ENCODE results near the gene NME1.
"Not testable (repeated sequence)": the region's sequence is repeated elsewhere in the genome, so short reads cannot be mapped to it uniquely, and the experiment has no call there.

NME1 gene

DNA sequence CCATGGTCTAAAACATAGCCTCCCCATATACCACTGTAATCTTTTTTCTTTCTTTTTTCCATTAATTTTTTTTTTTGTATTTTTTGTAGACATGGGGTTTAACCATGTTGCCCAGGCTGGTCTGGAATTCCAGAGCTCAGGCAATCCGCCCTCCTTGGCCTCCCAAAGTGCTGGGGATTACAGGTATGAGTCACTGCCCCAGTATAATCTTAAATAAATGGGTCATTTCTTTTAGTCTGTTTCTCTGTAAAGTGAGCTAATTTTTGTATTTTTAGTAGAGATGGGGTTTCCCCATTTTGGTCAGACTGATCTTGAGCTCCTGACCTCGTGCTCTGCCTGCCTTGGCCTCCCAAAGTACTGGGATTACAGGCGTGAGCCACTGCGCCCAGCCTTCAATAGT lies 5.7 kb upstream of the NME1 start:
- DNase-seq (ENCODE audit: low read depth), result no peak

DNA sequence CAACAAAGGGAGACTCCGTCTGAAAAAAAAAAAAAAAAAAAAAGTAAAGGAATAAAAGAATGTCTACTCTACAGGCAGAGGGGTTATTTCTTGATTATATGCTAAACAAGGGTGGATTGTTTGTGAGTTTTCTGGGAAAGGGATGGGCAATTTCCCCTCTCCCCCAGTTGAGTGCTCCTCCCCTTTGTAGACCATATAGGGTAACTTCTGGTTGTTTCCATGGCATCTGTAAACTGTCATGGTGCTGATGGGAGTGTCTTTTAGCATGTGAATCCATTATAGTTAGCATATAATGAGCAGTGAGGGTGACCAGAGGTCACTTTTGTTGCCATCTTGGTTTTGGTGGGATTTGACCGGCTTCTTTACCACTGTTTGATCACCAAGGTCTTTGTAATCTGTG lies 4.2 kb upstream of the NME1 start:
- no peak for DNase-seq (ENCODE audit: low read depth)

DNA sequence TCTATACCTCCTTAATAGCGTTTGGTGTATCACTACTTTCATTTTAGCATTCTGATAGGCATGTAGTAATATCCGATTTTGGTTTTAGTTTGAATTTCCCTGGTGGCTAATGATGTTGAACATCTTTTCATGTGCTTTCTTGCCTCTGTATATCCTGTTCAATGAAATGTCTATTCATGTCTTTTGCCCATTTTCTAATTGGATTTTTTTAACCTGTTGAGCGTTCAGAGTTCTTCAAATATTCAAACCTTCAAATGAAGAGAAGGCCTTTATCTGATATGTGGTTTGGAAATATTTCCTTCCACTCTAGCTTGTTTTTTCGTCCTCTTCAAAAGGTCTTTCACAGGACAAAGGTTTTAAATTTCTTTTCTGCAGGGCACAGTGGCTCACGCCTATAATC lies 2.4 kb upstream of the NME1 start:
- no peak for DNase-seq (ENCODE audit: low read depth)

DNA sequence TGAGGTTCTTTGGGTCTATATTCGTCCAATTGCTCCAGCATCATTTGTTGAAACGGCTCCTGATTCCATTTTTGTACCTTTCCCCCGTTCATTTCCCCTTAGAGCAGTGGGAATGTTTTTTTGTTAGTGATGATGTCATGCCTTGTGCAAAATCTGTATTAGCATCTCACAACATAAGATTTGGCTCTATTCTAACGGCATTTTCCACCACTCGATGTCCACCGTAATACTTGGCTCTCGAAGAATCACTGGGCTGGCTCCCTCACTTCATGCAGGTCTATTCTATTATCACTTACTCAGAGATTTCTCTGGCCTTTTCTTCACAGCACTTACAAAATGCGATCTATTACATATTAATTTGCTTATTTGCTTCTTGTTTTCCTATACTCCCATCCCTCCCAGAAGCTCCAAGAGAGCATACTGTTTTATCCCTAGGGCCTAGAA lies 571 bp upstream of the NME1 start:
- DNase-seq (ENCODE audit: low read depth), result no peak

DNA sequence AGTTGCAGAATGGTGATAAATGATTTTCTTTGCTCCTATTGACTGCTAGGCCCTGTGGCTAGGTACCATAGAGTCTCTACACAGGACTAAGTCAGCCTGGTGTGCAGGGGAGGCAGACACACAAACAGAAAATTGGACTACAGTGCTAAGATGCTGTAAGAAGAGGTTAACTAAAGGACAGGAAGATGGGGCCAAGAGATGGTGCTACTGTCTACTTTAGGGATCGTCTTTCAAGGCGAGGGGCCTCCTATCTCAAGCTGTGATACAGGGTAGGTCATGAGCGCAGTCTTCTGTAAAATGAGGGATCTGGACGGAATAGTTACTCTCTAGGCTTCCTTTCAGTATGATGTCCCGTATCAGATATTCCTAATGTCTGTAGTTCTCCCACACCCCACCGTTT lies 817 bp downstream of the NME1 start:
- DNase-seq (ENCODE audit: low read depth), result no peak

DNA sequence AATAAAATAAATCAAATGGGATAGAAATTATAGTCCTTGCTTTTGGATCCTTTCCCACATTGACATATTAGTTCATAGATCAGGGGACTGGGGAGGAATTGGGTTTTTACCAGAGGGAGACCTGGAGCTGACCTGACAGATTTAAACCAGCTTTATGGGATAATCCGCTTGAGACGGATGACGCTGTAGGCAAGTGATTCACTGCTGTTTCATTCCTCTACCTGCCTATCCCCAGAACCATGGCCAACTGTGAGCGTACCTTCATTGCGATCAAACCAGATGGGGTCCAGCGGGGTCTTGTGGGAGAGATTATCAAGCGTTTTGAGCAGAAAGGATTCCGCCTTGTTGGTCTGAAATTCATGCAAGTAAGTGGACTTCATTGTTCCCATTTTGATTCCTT lies 2.1 kb downstream of the NME1 start:
- no peak for DNase-seq (ENCODE audit: low read depth)

DNA sequence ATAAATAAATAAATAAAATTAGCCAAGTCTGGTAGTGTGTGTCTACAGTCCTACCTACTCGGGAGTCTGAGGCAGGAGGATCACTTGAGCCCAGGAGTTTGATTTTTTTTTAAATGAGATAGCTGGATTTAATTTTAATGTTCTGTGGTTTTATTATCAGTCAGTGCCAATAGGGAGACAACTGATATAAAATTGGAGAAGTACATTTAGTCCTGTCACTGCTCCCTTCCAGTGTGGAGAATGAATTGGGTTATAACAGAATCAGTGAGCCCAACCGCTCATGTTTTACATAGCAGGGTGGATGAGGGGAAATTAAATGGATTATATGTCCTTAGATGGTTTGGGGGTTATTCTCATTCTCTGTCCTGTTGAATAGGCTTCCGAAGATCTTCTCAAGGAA lies 6.2 kb downstream of the NME1 start:
- no peak for DNase-seq (ENCODE audit: low read depth)

DNA sequence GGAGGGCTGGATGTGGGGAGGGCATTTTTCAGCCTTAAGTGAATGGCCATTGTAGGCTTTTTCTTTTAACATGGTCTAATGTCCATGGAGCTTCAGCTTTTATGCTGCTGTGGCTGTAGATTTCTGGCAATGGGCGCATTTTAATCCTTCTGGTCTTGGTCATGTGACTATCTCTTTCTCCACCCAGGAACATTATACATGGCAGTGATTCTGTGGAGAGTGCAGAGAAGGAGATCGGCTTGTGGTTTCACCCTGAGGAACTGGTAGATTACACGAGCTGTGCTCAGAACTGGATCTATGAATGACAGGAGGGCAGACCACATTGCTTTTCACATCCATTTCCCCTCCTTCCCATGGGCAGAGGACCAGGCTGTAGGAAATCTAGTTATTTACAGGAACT lies 8.2 kb downstream of the NME1 start:
- no peak for DNase-seq (ENCODE audit: low read depth)

DNA sequence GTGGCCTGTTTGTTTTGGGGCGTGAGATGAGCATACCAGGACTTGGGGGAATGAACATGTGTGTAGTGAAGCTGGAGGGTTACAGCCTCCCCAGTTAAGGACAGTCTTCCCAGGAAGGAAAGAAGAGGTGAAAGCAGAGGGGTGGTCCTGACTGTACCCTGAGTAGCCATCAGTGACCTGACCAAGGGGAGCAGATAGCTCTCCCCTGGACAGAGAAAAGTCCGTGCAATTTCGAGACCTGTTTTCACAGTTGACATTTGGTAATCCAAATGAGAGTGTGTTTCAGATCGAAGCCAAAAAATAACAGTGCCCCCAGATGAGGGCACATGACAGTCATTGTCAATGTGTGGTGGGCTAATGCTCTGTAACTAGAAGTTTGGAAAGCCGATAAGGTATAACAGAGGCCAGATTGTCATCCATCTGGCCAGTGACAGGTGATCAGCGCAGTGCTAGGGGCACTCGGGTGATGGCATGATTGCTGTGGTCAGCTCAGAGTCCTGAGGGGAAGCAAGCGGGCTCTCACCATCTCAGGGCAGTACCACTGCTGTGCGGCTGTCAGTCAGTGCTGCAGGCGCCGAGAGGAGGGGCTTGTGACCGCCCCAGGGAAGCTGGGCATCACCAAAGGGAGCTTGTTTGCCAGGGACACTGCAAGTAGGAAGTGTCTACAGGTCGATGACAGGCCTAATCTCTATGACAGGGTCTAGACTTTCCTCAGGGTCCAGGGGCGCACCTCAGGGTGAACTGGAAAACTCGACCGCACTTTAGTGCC lies 11.7 kb downstream of the NME1 start:
- no peak for DNase-seq (ENCODE audit: low read depth)

DNA sequence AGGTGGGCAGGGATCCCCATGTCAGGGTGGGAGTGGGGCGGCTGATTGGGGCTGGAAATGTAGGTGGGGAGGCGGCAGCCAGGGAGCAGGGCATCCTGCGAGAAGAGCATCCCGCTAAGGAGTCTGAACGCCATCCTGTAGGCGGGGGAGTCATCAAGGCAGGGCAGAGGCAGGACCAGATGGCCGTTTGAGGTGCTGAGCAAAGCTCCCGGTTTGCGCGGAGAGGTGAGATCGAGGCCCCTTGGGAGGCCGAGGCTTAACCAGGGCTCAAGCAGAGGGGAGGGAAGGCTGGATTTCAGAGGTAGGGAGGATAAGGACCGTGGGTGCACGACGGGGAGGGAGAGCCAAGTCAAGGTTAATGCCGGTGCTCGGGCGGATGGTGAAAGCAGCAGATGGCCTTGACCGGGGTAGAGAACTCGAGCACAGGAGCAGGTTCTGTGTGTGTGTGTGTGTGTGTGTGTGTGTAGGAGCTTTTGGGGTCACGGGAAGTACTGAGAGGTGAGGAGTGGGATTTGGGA lies 12.4 kb downstream of the NME1 start:
- no peak for DNase-seq (ENCODE audit: low read depth)

DNA sequence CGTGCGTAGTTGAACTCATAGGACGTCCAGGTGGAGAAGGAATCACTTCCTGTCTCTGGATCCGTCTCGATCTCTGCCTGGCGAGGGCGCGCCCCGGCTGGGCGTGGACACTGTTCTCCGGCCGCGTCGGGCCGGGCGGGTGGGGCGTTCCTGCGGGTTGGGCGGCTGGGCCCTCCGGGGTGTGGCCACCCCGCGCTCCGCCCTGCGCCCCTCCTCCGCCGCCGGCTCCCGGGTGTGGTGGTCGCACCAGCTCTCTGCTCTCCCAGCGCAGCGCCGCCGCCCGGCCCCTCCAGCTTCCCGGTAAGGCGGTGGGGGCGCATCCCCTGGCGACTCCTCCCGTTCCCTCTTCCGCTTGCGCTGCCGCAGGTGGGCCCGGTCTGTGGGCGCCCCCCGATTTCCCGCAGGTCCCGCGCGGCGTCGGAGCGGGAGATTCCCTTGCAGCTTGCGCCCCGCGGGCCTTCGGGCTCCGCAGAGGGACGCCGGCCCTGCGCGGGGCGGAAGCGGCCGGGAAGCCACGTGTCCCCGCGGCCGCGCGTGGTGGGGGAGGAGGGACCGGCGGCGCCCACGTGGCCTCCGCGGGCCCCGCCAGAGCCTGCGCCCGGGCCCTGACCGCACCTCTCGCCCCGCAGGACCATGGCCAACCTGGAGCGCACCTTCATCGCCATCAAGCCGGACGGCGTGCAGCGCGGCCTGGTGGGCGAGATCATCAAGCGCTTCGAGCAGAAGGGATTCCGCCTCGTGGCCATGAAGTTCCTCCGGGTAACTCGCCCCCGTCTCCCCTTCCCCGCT lies 13.0 kb downstream of the NME1 start, which contains the start of gene NME2:
Gene NME2 (plus strand): TSS at position 214 of the 789 bp plus-strand sequence. CDS start 420 bp downstream, at position 634.
- DNase-seq (ENCODE audit: low read depth), result no peak

DNA sequence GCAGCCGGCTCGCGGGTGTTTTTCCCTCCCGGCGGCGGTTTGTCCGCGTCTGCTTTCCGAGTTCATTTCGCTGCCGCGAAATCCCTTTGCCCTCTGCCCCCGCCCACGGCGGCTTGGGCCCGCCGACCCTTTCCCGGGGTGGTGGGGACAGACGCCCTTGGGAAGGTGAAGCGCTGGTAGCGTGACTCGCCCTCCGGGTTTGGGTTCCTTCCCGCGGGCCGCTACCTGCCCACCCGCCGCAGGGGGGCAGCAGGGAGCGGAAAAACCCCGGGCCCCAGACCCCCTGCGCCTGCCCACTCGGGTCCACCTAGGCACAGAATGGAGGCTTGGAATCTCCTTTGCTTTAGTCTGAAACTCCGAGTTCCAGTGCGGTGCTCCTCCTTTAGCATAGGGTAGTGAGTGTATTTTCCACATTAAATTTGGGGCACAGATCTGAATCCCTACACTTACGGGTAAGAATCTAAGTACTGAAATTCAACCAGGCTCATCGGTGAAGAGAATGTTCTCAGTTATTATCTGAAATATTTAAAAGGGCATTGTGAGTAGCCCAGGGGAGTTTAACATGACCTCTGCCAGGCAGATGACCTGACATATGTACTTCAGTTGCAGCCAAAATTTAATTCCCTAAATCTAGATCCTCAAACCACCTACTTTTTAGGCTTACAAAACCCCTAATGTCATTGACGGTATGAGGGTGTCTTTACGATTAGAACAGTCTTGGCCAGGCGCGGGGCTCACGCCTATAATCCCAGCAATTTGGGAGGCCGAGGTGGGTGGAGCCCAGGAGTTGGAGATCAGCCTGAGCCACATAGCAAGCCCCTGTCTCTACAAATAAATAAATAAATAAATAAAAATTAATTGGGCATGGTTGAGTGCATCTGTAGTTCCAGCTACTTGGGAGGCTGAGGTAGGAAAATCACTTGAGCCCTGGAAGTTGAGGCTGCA lies 13.9 kb downstream of the NME1 start:
- DNase-seq (ENCODE audit: low read depth), result no peak

DNA sequence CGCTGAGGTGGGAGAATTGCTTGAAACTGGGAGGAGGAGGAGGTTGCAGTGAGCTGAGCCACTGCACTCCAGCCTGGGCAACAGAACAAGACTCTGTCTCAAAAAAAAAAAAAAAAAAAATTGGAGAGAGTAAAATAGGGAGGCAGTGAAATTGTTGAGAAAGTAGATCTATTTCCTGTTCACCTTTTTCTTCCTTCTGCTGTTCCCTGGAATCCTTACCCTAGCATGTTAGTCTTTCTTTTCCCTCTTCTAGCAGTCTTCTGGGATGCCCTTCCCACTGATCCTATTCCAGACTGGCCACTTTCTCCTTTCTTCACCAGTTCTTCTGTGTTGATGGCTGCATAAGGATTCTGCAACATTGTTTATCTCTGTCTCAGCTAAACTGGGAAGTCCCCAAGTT lies 16.0 kb downstream of the NME1 start:
- no peak for DNase-seq (ENCODE audit: low read depth)

DNA sequence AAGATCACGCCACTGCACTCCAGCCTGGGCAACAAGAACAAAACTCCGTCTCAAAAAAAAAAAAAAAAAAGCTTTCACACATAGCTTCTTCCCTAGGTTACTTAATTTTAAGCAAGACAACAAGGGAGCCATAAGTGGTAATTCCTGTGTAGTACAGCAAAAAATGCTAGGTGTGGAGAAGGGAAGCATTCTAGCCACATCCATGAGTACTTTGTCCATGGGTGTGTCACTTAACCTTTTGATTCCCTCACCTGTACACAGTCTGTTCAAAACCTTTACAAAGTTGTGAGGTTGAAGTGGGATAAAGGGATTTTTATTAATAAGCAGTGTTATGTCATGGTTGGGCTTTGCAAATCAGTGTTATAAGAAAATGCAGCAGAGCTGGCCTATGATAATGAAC lies 17.4 kb downstream of the NME1 start:
- DNase-seq (ENCODE audit: low read depth), result no peak

DNA sequence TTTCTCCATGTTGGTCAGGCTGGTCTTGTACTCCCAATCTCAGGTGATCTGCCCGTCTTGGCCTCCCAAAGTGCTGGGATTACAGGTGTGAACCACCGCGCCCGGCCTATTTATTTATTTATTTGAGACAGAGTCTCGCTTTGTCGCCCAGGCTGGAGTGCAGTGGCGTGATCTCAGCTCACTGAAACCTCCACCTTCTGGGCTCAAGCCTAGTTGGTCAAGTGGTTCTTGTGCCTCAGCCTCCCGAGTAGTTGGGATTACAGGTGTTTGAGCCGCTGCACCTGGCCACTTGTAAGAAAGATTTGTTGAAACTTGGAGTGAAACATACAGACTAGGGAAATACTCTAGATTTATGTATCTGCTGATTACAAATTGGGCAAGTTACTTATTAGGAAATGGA lies 18.7 kb downstream of the NME1 start:
- DNase-seq (ENCODE audit: low read depth), result not testable (repeated sequence)

DNA sequence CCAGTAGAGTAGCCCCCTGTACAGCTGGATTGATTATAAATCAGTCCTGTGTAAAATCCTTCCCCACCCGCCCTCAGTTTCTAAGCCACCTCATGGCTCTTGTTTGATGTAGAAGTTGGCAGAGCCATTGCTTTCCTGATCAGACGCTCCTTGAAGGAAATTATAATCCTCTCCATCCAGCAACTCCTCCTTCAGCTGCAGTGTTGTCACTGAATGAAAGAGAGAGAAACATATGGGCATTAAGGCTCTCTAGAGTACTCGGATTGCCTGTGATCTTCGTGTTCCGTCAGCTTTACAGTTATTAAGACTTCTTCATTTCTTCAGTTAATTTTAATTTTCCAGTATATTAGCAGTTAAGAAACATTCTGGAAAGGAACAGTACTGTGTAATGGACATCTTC lies 27.1 kb downstream of the NME1 start:
- DNase-seq (ENCODE audit: low read depth), result no peak

DNA sequence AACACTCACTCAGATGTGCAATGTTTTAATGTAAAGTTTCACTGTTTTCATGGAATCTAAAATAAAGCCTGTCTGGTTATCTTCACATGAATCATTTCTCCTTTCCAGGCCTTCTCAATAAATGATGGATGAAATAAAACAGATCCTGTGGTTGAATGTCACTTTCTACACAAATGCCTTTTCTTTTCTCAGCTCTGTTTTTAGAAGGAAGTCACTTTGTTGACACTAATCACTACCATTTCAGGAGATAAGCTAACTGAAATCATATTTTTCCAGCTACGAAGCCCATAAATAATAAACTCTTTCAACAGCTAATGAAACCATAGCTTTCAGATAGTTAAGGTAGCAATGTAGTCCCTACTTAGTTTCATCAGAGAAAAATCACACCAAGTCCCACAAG lies 30.8 kb downstream of the NME1 start:
- DNase-seq (ENCODE audit: low read depth), result no peak

DNA sequence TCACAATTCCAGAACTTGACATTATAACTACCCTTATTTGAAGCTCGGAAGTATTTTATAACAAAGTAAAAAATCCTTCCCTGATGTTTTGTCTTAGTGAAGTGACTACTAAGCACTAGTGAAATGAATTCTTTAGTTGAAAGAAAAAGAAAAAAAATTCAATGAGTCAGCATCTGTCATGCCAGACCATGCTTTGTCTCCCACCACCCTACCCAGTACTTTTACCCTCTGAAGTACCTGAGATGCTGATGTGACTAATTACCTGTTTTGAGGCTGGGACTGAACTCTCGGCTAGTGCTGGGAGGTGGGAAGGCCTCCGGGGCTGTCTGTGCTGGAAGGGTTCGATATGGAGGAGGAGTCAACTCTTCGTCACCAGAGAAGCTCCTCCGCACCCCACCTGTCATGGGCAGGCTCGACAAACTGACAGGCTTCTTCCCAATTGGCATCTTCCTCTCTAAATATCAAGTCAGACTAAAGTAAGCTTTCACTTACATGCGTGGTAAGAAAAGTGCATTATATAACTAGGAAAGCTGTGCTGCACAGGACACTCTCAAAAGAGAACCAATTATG lies 32.5 kb downstream of the NME1 start:
- DNase-seq (ENCODE audit: low read depth), result no peak

DNA sequence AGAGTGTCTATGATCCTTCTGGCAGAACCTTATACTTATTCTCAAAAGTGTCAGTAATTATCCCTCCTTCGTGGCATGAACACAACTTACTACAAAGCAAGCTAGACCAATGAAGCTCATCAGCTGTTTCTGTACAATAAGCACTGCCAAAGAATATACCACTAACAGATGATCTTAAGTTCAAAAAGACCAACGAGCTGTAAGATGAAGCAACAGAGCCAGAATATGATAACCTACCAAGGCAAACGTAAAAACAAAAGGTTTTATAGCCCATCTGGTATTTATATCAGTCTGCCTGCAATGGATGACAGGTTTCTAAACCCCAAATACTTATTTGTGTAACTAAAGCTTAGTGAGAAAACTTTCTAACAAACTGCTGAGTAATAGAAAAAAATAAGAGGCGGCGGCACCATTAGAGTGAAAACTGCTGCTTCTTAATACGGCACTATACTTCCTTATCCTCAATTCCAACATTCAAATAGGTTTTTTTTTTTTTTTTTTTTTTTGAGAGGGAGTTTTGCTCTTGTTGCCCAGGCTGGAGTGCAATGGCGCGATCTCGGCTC lies 35.0 kb downstream of the NME1 start:
- no peak for DNase-seq (ENCODE audit: low read depth)

DNA sequence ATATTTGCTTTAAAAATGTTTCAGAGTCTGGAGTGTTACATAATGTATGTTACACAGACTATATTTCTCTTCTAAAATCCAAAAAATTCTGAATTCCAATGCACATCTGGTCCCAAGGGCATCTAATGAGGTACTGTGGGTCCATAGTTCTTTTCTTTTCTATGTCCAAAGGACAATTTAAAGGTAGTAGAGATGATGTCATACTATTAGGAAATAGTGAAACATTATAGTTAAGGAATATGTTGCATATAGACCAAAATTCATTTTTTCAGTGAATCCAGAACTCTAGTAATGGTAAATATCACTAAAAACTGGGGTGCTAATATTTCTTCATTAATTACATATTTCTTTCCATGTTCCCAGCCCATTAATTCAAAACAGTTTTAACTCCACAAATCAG lies 35.8 kb downstream of the NME1 start:
- no peak for DNase-seq (ENCODE audit: low read depth)

DNA sequence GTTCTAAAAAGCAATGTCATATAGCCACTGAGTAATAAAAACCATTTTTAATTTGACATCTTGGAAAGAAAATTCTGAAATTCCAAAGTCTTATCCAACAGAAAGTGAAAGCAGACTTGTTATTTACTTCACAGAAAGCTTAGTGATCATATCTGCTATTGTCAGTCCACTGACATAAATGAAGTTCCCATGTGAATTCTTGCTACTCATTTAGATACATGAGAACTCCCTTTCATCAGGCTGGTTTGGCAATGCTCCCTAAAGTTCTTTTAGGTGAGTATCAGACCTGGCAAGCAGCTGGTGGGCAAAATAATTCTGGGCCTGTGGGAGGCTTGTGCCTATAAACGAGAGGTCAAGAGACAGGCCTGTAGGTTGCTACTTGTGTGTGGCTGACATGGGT lies 36.3 kb downstream of the NME1 start:
- DNase-seq (ENCODE audit: low read depth), result no peak

Measured in HS-27A (cell line).